ENCODE results near the gene TMEM150A.
A peak's percentile ranks its signal among the peaks of the same experiment; 100 is the strongest.
"Not testable (repeated sequence)": the region's sequence is repeated elsewhere in the genome, so short reads cannot be mapped to it uniquely, and the experiment has no call there.

The TMEM150A gene

GRCh38 chr2:85611705-85612587, 9.4 kb upstream of the TMEM150A start, which contains the start of gene C2orf68:
Gene C2orf68 (minus strand): TSS chr2:85612066. CDS start chr2:85611984, 82 bp downstream.
- peak; percentile 84 for FAIRE-seq

GRCh38 chr2:85611217-85611704, 8.8 kb upstream of the TMEM150A start:
- no peak for FAIRE-seq

DNA sequence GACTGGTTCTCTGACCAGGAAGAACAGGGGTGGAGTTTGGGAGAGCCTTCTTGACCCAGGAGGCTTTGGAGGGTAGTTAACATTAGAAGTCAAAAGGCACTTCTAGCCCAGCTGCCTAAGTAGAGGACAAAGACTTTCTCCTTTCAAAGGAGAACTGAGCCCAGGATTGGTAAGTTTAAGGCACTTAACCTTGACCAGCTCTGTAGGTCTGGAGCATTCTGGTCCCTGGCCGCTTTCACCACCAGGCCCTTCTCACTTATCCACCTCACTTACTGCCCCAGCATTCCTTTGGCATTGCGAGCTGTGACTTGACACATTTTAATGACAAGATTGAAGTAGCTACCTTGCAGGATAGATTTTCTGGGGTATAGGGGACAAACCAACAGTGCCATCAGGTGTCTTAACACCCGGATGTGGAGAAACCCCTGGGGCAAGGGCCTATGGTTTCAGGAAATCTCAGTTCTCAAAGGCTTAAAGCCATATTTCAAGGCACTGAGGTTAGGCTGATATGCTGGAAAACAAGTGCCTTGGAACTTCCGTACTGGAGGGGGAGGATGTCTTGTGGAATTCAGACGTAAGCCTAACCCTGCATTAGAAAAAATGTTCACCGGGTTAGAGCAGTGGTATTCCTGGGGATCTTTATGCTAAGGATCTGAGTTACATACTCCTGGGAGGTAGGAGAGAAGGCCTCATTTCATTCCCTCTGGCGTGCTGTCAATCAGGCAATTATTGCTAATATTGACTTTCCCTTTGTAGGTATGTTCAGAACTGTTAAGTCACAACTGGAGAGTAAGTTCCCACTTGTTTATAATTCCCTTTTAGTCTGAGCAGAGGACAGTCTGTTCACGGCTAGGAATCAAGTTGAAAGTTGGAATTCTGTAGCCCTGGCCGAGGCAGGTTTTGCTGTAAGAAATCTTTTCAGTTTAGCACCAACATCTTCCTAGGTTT, 5.0 kb upstream of the TMEM150A start:
- no peak for FAIRE-seq

DNA sequence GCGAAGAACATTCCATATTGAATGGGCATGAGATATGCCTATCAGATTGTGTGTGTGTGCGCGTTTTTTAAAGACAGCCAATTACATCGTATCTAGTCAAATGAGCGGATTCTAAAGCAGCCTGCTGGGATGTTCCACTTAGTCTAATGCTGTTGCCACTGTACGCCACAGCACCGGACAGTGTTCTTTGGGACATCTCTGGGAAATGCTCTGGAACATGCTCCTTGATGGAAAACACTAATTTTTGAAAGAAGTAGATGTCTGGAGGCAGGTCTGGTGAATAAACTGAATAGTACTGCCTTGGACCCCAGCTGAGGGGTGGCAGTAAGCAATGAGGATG, 3.6 kb upstream of the TMEM150A start:
- no peak for FAIRE-seq

- no peak for FAIRE-seq
Observed at GRCh38 chr2:85605406-85606115, 3.1 kb upstream of the TMEM150A start.

DNA sequence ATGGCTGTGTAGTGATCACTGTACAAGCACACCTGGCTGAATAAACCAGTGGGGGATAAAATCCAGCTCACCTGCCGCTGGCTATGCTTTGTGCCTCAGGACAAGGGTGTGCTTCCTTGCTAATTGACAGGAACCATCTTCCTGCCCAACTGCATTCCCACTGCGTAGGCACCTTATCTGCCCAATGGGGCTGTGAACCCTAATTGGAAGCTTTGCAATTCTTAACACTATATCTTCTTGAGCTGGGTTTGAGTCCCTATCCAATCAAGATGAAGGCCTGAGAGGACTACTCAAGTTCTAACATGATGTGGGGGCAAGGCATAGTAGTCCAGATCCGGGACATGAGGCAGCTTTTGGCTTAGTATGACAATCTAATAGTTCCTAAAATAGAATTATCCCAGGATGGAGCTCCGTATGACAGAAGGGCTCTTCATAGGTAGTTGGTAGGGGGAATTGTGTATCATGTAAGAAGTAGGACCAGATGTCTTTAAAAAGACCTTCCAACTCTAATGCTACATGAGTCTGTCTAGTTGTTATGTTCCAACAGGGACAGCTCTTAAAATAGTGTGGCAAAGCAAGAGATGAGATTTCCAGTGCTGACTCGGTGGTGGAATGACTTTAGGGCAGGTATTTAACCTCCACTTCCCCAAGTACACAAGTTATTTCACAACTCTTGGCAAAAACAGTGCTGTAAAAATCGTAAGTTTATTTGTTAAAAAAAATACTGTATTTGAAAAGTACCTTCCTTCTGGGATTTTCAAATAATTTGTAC, 2.3 kb upstream of the TMEM150A start:
- FAIRE-seq, result no peak

DNA sequence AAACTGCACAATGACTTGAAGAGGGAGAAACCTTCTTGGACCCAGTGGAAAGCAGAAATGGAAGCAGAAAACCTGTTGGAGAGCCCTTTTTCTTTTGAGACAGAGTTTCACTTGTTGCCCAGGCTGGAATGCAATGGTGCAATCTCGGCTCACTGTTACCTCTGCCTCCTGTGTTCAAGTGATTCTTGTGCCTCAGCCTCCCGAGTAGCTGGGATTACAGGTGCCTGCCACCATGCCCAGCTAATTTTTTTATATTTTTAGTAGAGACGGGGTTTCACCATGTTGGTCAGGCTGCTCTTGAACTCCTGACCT, 1.6 kb upstream of the TMEM150A start:
- FAIRE-seq, result not testable (repeated sequence)

DNA sequence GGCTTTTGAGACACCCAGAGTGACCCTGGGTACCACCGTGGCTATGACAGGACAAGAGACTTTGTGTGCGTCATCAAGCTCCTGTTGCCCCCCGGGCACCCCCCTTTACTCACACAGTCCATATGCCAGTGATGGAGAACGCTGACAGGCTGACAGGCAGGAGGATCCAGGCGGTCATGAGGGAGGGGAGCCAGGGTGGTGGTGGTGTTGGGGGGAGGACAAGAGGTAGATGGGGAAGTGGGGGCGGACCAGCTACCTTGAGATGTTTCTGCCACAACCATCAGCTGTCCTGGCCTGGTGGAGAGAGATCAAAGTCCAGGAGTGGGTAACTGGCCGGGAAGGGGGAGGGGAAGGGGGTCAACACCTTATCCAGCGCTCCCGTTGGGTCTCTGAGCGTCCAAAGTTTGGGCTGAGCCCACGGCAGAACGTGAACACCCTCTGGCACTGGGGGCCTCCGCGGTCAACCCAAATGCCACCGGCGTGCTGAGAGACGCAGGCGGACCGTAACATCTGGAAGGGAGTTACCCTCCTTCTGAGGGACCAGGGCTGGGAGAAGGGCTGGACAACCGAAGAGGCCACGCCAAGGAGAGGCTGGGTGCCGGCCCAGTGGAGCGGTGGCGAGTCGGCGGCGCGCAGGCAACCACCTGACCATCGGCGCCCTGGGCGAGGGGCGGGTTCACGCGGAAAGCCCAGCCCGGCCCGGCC, 575 bp downstream of the TMEM150A start:
- no peak for FAIRE-seq

DNA sequence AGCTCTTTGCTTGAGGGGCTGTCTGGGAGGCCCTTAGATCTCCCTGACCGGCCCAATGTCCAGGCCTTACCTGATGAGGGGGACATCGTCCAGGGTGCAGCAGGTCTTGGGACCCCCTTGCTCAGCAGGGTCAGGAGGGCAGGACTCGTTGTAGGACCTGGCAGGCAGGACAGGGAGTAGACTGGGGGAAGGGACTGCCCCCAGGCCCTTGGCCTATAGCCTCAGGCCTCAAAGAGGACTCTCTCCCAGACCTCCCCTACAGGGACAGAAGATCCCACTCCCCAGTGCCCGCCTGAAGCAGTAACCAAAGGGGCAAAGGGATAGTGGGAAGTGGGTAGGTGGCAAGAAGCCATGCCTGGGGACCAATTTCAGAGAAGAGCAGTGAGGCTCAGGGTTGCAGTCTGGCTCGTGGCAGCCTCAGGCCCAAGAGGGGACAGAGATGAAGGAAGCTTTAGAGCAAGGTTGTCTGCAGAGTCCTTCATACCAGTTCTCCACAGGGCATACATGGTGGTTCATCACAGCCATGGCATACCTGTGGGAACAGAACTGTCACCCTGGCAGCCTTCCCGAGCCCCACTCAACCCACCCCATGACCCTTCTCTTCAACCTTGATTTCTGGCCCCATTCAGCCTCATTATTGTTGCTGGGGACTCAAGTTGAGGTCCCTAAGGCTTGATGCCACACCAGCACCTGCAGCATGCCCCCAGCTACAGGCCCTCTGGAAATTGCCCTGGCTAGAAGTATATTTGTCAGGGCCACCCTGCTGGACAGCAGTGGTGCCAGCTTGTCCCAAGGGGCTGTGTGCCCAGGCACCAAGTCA, 1.3 kb downstream of the TMEM150A start:
- no peak for FAIRE-seq

DNA sequence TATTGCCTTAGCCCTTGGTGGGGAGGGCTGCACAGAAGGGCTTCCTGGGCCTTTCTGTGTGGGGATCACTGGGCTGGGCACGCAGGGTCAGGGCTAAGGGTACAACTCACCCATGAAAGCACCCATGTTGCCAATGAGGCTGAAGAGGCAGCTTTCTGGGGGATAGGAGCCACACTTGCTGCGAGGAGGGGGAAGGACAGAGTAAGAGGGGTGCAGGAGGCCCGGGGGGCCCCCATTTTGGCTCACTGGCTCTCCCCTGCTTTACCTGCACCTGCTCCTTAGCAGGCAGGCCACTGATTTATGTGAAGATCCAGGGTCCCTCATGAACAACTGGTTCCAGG, 2.3 kb downstream of the TMEM150A start:
- no peak for FAIRE-seq

DNA sequence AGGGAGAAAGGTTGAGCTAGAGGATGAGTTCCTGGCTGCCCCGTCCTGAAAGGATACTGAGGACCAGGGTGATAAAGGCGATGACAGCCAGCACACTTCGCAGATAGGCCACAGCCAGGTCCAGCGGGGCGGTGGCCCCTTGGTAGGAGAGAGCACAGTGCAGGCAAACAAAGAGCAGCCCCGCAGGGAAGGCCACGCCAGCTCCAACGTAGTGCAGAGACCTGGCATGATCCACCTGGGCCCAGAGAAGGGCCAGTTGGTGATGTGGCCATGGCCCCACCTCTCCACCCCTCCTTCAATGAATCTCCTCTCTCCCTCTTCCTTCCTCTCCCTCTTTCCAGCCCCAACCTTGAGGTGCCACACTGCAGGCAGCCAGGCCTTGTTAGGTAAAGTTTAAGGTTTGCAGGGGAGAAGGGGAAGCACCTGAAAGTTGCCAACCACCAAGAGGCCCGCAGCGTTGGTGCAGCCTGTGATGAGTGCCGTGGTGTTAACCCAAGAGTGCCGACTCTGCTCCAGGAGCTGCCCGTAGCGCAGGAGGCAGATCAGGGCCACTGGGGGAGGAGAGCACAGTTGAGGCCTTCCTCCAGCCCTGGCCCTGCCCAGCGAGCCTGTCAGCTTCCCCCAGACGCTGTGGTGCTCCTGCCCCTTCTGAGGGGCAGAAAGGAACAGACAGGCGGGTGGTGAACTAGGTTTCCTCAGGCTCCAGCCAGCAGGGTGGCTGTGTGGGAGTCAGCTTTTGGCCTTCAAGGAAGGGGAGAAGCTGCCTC, 2.8 kb downstream of the TMEM150A start:
- no peak for FAIRE-seq

DNA sequence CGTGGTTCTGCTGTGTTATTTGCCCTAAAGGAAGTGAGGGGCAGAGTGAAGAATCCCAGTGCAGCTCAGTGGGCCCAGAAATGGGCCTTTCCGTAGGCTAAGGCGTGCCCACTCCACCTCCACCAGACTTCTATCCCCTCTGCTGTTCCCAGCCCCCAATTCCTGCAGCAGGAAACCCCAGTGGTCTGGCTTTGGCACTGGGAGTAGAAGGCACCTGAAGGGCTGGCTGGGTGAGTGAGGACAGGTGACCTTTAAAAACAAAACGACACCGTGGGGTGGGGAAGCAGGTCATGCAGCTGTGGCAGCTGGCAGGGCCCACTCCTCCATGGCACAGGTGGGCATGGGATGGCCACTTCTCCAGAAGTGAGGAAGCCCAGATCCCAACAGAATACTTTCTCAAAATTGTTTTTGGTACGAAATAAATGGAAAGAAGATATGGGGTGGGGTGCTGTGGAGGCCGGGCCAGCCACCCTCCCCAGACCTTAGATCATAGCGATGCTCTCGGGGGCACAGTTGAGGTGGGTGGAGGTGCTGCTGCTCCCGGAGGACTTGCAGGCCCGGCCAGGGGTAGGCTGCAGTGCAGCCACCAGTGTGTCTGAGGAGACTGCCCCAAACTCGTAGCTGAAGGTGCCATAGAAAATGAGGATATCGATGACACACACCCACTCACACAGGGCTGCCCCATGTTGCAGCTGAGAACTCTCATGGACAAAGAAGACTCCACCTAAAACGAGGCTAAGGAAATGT, 3.7 kb downstream of the TMEM150A start:
- FAIRE-seq, result no peak

DNA sequence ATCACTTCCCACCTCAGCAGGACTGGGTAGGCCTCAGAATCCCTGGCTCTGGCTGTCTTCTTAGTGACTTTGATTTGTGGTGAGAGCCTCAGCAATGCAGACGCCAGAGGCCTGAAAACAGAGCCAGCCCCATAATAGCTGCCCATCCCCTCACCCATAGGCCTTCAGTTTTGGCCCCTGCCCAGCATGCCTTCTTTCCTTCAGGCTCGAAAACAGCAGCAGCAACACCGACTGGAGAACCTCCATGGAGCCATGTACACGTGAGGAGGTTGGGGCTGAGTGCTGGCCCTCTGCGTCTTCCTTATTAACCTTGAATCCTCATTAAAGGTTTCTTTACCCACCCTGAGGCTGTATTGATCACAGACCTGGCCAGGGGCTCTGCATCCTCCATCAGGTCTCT, 5.3 kb downstream of the TMEM150A start:
- no peak for FAIRE-seq

DNA sequence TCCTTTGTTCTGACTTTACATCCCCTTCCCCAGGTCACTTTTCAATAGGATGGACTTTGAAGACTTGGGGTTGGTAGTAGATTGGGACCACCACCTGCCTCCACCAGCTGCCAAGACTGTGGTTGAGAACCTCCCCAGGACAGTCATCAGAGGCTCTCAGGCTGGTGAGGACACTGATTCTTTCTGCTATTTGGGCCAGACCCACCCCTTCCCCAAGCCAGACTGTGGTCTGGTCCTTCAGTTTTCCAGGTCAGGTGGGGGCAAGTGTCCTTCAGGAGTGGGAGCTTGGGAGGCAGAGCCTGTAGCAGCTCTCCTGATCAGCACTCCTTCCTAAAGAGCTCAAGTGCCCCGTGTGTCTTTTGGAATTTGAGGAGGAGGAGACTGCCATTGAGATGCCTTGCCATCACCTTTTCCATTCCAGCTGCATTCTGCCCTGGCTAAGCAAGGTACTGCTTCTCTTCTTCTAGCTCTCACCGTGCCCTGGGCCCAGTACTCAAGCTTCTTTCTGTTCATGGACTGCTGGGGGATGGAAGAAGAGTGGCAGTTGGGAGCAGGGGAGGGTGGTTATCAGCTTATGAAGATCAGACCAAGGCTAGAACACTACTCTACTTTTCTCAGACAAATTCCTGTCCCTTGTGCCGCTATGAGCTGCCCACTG, 5.9 kb downstream of the TMEM150A start:
- no peak for FAIRE-seq

DNA sequence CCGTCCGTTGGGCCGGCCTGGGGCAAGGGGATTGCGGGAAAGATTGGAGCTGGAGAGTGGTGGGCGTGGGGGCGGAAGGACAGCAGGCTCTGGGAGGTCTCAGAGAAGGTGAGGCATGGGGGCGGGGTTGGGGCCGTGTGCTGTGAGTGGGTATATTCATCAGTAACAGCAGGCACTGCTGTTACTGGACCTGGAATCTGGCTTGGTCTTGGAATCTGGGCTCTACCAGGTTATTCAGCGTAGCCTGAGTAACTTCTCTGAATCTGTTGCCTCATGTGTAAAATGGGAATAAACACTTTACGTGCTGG, 6.5 kb downstream of the TMEM150A start:
- FAIRE-seq, result no peak

GRCh38 chr2:85595301-85596025, 7.0 kb downstream of the TMEM150A start, which contains the start of gene RNF181:
Gene RNF181 (plus strand): TSS chr2:85595745. CDS start chr2:85595764, 19 bp downstream.
- FAIRE-seq, result peak; percentile 99

- no peak for FAIRE-seq
Observed at GRCh38 chr2:85594715-85595300, 7.7 kb downstream of the TMEM150A start.

GRCh38 chr2:85593023-85593422, 9.5 kb downstream of the TMEM150A start:
- no peak for FAIRE-seq

Data from G401.6 (cell line).